Stomach (tissue), 9 donors: ENCODE measurements around the gene WDR64. TPM values are rescaled to one million over a fixed set of nuclear protein-coding genes. Genes with fewer than 3 reads are reported as not detected.
"Not testable (repeated sequence)": the region's sequence is repeated elsewhere in the genome, so short reads cannot be mapped to it uniquely, and the experiment has no call there.

Source experiments
- DNase-seq, 2 donors: peaks; one replicate each; pipeline versions ENCODE4 v3.0.0 to v3.0.0-alpha.2; 2013 to 2019
- H3K27ac ChIP-seq, 5 donors: fragments of 200-600 bp in 4 of 5; sonication (generic) in 4 of 5; one replicate each; pipeline ENCODE4 v1.5.1; 2013 to 2019; ENCODE audit warnings: mild to moderate bottlenecking in 1 of 5, moderate library complexity in 1 of 5
- H3K27me3 ChIP-seq, 3 donors: fragments of 200-600 bp; sonication (generic); one replicate each; pipeline ENCODE4 v1.5.1; 2017 to 2019; ENCODE audit warnings: mixed run types in 1 of 3
- H3K36me3 ChIP-seq, 4 donors: fragments of 200-600 bp; sonication (generic); 1 replicate in 3 of 4; 2 replicates in 1 of 4; pipeline ENCODE4 v1.5.1; 2016 to 2019
- H3K4me1 ChIP-seq, 4 donors: fragments of 200-600 bp; sonication (generic); one replicate each; pipeline ENCODE4 v1.5.1; 2016 to 2019
- H3K4me3 ChIP-seq, 4 donors: fragments of 200-600 bp; sonication (generic) in 3 of 4; one replicate each; pipeline ENCODE4 v1.5.1; 2016 to 2019; ENCODE audit warnings: mild to moderate bottlenecking in 1 of 4
- H3K9me3 ChIP-seq, 4 donors: fragments of 200-600 bp; sonication (generic); one replicate each; pipeline ENCODE4 v1.5.1; 2016 to 2019
- EP300 ChIP-seq: sonication (generic); formaldehyde crosslinking; IDR thresholded peaks from one replicate; pipeline ENCODE4 v1.6.1; 2017; ENCODE audit warnings: antibody characterized with exemption
- POLR2A ChIP-seq, 4 donors: fragments of 450-650 bp; IDR thresholded peaks; one replicate each; pipeline ENCODE4 v1.6.1; 2016; ENCODE audit warnings: antibody characterized with exemption in 4 of 4, control low read depth in 2 of 4, mild to moderate bottlenecking in 1 of 4, moderate library complexity in 1 of 4
- POLR2AphosphoS5 ChIP-seq, 3 donors: sonication (generic); formaldehyde crosslinking; IDR thresholded peaks; one replicate each; pipeline ENCODE4 v1.6.1; 2016; ENCODE audit warnings: antibody characterized with exemption in 3 of 3
- WGBS, 5 donors: extraction: QIAGEN DNeasy Blood & Tissue Kit in 3 of 5; methylation state at CpG; one replicate each; pipeline versions ENCODE4 v1.1.5 to v1.1.7; 2013 to 2018; 5-methylcytosine and 5-hydroxymethylcytosine counted together
- intact Hi-C: fragments of 100-400 bp; cut with DNase I; formaldehyde crosslinking; loops from one replicate; pipeline ENCODE4 v1.15.1; 2023; ENCODE audit warnings: low total_unique reads
- polyA plus RNA-seq, 3 donors: library from polyadenylated mRNA; stranded (reverse); fragments of 200-250 nt; gene quantifications; one replicate each; pipeline ENCODE4 v1.2.3, GENCODE V29; 2013
- total RNA-seq, 5 donors: library from RNA; depleted of rRNA; stranded (reverse); fragments of >200 nt; gene quantifications; one replicate each; pipeline versions ENCODE4 v1.1.0 to v1.2.3, GENCODE V29; 2014 to 2016
- TF ChIP-seq, protein P1 (sequence below), 7 experiments: fragments of 450-650 bp in 4 of 7; fragments of 200-600 bp in 3 of 7; sonication (generic) in 3 of 7; IDR thresholded peaks; one replicate each; pipeline ENCODE4 v1.5.1; 2016 to 2019; ENCODE audit warnings: antibody characterized with exemption in 7 of 7, control low read depth in 2 of 7, mild to moderate bottlenecking in 1 of 7
- donor health status: healthy with polysubstance abuse.
- donor health status: Bipolar disorder and iron deficiency.
- donor health status: healthy.

The WDR64 gene
- total and polyA plus RNA-seq, 8 donors: 0.61 TPM; not detected in 7

DNA sequence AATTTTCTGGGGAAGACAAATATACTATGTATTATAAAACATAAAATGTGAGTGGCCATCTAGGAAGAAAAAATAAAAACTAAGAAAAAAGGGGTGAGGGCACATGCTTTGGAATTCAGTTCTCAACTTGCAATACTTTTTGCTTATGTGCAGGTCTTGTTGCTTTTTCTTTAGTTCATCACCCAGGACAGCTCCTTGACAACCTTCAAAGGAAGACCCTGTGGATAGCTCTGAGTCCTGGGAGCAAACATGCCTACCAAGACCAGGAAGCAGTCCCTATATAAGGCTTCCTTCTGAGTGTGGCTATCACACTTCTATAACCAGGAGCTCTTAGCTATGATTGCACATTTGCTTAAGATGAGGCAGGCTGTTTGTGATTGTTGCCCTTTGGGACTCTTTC lies 78.0 kb downstream of the WDR64 start:
- Histone ChIP-seq H3K4me3 (no peak overlapping the region), H3K9me3 (no peaks in the 10 kb centered on the region), H3K36me3 (no peaks in the 10 kb centered on the region), H3K4me1 (no peaks in the 10 kb centered on the region), H3K27ac (no peak overlapping the region), H3K27me3 (no peaks in the 10 kb centered on the region)
- no peak for DNase-seq
- intact Hi-C loops: no loop called here
- TF ChIP-seq POLR2AphosphoS5 (IDR thresholded peaks at IDR 0.05): no peak
- TF ChIP-seq POLR2A (IDR thresholded peaks at IDR 0.05): no peak
- TF ChIP-seq, protein P1, sequence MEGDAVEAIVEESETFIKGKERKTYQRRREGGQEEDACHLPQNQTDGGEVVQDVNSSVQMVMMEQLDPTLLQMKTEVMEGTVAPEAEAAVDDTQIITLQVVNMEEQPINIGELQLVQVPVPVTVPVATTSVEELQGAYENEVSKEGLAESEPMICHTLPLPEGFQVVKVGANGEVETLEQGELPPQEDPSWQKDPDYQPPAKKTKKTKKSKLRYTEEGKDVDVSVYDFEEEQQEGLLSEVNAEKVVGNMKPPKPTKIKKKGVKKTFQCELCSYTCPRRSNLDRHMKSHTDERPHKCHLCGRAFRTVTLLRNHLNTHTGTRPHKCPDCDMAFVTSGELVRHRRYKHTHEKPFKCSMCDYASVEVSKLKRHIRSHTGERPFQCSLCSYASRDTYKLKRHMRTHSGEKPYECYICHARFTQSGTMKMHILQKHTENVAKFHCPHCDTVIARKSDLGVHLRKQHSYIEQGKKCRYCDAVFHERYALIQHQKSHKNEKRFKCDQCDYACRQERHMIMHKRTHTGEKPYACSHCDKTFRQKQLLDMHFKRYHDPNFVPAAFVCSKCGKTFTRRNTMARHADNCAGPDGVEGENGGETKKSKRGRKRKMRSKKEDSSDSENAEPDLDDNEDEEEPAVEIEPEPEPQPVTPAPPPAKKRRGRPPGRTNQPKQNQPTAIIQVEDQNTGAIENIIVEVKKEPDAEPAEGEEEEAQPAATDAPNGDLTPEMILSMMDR (IDR thresholded peaks at IDR 0.05): no peak
- TF ChIP-seq EP300: no peak

DNA sequence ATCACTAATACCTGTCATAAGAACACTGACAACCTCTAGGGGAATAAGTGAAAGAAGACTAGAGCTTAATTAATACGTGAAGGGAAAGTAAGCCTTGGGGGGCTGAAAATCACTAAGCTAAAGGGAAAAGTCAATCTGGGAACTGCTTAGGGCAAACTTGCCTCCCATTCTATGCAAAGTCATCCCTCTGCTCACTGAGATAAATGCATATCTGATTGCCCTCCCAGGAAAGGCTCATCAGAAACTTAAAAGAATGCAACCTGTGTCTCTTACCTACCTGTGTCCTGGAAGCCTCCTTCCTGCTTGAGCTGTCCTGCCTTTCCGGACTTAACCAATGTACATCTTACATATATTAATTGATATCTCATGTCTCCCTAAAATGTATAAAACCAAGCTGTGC lies 81.8 kb downstream of the WDR64 start:
- H3K9me3 ChIP-seq: no peaks in the 10 kb centered on the region
- DNase-seq: no peak
- no peaks in the 10 kb centered on the region for H3K36me3 ChIP-seq
- H3K4me1 ChIP-seq: no peaks in the 10 kb centered on the region
- no peak for TF ChIP-seq POLR2AphosphoS5 (IDR thresholded peaks at IDR 0.05)
- TF ChIP-seq, protein P1 (IDR thresholded peaks at IDR 0.05): no peak
- WGBS, 5 donors: 81 to 88% (median 84%) methylated on average over 2 of the region's 2 CpGs
- no peak overlapping the region for H3K4me3 ChIP-seq
- peaks cover 0 to 4% (median 0%) of the 10 kb centered on the region in 3 donors for H3K27me3 ChIP-seq
- intact Hi-C loops: no loop called here
- no peak overlapping the region for H3K27ac ChIP-seq

DNA sequence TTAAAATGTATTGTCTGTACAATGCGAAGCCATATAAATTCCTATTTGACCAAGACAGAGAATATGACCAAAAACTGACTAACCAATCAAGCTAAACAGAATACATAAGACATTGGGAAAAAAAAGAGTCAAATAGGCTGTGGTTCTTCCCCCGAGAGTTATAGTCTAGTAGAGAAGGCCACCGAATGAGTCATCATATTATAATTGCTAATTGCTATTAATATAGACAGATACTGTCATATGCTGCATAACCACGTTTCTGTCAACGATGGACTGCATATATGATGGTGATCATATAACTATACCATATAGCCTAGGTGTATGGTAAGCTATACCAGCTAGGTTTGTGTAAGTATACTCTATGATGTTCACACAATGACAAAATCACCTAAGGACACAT lies 82.5 kb downstream of the WDR64 start:
- intact Hi-C loops: no loop called here
- Histone ChIP-seq H3K9me3 (no peaks in the 10 kb centered on the region), H3K4me1 (no peaks in the 10 kb centered on the region), H3K36me3 (no peaks in the 10 kb centered on the region), H3K4me3 (no peak overlapping the region), H3K27me3 (peaks cover 0 to 7% (median 0%) of the 10 kb centered on the region in 3 donors), H3K27ac (no peak overlapping the region)
- no peak for DNase-seq
- 79 to 88% (median 84%) methylated on average over 5 of the region's 5 CpGs for WGBS, 5 donors
- TF ChIP-seq POLR2AphosphoS5 (IDR thresholded peaks at IDR 0.05) (no peak), EP300 (no peak), POLR2A (IDR thresholded peaks at IDR 0.05) (no peak)
- TF ChIP-seq, protein P1 (IDR thresholded peaks at IDR 0.05): no peak

DNA sequence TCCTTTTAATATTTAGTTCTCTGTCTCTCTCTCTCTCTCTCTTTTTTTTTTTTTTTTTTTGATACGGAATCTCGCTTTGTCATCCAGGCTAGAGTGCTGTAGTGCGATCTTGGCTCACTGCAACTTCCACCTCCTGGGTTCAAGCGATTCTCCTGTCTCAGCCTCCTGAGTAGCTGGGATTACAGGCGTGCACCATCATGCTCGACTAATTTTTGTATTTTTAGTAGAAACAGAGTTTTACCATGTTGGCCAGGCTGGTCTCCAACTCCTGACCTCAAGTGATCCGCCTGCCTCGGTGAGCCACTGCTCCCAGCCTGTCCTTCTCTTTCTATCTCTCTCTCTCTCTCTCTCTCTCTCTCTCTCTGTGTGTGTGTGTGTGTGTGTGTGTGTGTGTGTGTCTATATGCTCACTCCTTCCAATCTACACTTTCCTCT lies 83.4 kb downstream of the WDR64 start:
- H3K4me3 ChIP-seq, intact Hi-C loops: not testable (repeated sequence)
- WGBS, 5 donors: 77 to 88% (median 82%) methylated on average over 8 of the region's 8 CpGs

DNA sequence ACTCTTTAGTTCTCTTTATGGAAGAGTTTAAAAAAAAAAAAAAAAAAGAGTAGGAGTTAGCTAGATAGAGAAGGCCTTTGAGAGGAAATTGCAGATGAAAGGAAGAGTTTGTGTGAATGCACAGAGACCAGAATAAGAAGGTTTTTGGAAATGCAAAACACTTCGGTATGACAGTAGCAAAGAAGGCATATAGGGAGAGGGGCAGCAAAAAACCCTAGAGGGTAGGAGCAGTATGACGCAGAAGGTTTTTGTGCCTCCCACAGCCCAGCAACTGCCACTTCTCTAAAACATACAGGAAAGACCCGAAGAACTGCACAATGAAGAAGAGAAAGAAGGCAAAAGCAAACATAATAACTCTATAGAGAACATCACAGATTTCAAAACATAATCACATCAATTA lies 84.3 kb downstream of the WDR64 start:
- Histone ChIP-seq H3K4me1 (no peaks in the 10 kb centered on the region), H3K27ac (no peak overlapping the region), H3K9me3 (no peaks in the 10 kb centered on the region), H3K36me3 (no peaks in the 10 kb centered on the region), H3K27me3 (peaks cover 0 to 7% (median 0%) of the 10 kb centered on the region in 3 donors), H3K4me3 (no peak overlapping the region)
- WGBS, 5 donors: 68 to 89% (median 72%) methylated on average over 3 of the region's 3 CpGs
- TF ChIP-seq, protein P1 (IDR thresholded peaks at IDR 0.05): no peak
- TF ChIP-seq POLR2A (IDR thresholded peaks at IDR 0.05): no peak
- no peak for TF ChIP-seq POLR2AphosphoS5 (IDR thresholded peaks at IDR 0.05)
- TF ChIP-seq EP300: no peak
- DNase-seq: no peak
- intact Hi-C loops: no loop called here

More for the DNA sequence above, 83.4 kb downstream of the WDR64 start:
- H3K27ac ChIP-seq, H3K36me3 ChIP-seq, DNase-seq, H3K27me3 ChIP-seq, H3K9me3 ChIP-seq, H3K4me1 ChIP-seq: not testable (repeated sequence)
